Skeletal muscle cell (primary cell): Measurements from ENCODE around the gene SNTB2.
"Not testable (repeated sequence)": the region's sequence is repeated elsewhere in the genome, so short reads cannot be mapped to it uniquely, and the experiment has no call there.

ENCODE experiments used
- DNase-seq: peaks from one replicate; pipeline ENCODE4 v3.0.0-alpha.2; 2010; ENCODE audit warnings: low read depth
- H3K4me3 ChIP-seq: 2 replicates; pipeline ENCODE4 v1.5.1; 2011; ENCODE audit warnings: low read depth, mild to moderate bottlenecking, control low read depth, low read length, moderate library complexity

The SNTB2 gene

DNA sequence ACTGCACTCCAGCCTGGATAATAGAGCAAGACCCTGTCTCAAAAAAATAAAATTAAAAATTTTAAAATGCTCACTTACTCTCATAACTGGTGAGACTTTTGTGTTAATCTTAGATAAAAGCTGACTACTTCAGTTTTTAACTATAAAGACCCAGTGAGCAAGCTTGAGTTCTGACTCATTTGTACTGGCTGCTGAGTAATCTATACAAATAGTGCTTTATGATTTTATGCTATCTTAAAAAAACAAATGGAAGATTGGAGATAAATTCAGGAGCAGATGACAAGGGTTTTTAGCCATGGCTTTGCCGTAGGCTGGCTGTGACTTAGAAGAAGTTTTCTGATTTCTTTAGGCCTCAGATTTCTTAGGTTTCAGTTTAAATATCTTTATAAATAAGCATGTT is 30.5 kb downstream of the SNTB2 start:
- H3K4me3 ChIP-seq = no peak overlapping the region
- no peak for DNase-seq

DNA sequence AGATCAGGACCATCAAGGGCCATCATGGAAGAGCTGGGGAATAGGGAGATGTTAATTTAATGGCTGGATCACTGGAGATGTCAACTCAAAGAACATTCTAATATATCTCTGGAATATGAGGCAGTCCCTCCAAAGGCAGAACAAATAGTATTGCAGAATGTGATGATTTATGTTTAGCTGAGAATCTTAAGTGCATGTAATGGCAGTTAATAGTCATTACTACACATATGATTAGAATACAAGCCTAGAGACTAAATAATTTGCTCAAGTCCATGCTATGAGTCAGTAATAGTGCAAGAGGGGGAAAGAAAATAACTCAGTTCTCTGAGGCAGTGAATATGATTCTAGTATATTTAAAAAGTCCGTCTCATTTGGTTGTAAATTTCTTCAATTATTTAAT is 32.3 kb downstream of the SNTB2 start:
- DNase-seq = no peak
- H3K4me3 ChIP-seq = no peak overlapping the region

DNA sequence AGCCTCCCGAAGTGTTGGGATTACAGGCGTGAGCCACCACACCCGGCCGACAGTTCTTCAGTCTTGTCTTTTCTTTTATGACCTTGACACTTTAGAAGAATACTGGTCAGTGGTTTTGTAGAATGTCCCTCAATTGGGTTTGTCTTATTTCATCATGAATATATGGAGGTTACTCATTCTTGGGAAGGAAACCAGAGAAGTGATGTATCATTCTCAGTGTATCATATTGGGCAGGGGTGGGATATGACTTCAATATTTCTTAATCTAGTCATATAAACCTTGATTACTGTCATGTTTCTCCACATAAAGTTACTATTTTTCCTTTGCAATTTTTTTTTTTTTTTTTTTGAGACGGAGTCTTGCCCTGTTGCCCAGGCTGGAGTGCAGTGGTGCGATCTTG is 36.9 kb downstream of the SNTB2 start:
- no peak for DNase-seq
- H3K4me3 ChIP-seq = no peak overlapping the region

DNA sequence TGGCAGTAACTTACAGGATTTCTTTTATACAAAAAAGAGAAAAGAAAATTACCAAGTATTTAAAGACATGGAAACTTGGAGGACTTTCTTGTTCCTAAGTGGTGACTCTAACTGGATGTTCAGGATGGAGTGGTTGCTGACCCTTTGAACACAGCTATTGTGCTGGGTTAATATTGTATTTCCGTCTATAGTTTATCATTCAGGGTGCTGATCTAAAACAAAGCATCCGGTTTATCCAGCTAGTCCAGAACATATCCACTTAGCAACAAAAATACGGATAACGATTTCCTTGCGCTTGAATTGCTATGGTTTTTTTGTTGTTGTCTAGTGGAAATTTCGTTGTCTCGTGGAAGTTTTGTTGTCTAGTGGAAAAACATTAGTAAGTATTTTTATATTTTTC is 38.2 kb downstream of the SNTB2 start:
- no peak overlapping the region for H3K4me3 ChIP-seq
- no peak for DNase-seq

DNA sequence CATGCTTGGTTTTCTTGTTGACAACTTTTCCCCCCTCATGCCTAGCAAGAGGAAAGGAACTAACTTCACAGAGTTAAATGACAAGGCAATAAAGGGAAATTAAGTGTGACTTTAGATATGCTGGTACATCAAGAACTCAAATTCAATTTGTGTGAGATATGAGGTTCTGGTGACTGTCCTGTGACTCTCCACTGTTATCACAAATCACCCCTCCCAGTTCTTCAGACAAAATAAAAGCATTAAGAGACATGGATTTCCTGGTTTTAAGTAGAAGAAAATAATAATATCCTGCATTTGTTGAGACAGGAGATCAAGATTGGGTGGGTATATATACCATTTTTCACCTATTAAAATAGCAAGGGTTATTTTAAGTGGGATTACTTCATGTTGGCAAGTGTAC is 46.2 kb downstream of the SNTB2 start:
- H3K4me3 ChIP-seq = no peak overlapping the region
- DNase-seq = no peak

DNA sequence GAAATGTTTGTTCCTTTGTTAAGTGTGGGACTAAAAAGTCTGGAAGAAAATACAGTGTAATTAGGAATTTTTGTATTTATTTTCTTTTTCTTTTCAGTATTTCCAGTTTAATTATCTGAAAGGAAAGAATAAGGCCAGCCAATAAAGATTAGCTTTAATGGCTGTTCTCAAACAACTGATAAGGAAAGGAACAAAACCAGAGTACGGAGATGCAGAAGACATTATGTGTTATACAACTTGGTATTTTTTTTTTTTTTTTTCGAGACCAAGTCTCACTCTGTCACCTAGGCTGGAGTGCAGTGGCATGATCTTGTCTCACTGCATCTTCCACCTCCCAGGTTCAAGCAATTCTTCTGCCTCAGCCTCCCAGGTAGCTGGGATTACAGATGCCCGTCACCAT is 47.5 kb downstream of the SNTB2 start:
- no peak for DNase-seq
- no peak overlapping the region for H3K4me3 ChIP-seq

DNA sequence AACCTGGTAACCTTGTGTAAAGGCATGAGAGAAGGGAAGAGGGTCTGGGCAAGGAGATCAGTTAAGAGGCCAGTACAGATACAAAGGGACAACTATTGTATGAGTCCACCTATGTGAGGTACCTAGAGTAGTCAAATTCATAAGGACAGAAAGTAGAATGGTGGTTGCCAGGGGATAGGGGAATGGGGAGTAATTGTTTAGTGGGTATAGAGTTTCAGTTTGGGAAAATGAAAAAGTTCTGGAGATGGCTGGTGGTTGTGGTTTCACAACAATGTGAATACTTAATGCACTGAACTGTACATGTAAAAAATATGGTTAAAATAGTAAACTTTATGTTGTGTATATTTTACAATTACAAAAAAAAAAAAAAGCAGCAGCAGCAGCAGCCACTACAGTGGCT is 49.4 kb downstream of the SNTB2 start:
- no peak for DNase-seq
- no peak overlapping the region for H3K4me3 ChIP-seq

DNA sequence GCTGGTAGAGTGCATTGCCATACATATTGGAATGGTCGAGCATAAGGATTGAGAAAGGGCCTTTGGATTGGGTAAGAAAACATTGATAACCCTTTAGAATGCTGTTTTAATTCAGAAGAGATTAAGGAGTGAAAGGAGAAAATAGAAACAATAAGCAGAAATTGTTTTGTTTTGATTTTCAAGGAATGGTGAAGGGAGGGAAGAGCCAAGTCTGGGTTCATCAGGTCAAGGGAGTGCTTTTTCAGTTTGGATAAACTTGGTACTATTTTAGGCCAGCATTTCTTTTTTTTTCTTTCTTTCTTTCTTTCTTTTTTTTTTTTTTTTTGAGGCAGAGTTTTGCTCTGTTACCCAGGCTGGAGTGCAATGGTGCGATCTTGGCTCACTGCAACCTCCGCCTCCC is 50.3 kb downstream of the SNTB2 start:
- H3K4me3 ChIP-seq = no peak overlapping the region
- no peak for DNase-seq

DNA sequence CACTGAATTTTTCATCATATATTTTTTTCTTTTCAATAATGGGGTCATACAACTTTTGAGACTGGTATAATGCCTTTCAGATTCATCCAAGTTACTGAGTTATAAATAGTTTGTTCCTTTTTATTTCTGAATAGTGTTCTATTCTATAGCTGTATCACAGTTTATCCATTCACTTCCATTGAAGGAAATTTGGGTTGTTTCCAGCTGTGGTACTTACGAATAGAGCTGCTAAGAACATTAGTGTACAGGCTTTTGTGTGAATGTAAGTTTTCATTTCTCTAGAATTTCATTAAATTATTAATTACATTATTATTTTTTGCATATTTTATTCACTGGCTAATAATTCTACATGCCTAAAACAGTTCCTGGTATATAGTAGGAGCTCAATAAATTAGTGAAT is 52.9 kb downstream of the SNTB2 start:
- no peak for DNase-seq

DNA sequence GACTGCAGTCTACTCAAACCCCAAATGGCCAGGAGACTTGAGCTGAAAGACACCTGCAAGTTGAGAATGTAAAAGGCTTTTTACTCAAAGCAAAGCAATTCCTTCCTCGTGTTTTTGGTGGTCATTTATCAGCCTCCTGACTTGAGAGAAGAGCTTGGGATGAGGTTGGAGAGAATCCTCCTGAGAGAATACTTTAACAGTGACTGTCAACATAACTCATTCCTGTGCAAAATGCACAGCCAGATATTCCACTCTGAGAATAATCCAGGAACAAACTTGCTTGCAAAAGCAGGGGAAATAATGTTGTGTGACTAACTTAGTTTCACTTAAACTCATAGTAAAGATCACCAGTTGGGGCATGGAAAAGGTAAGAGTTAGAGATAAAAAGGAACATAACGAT is 53.4 kb downstream of the SNTB2 start:
- H3K4me3 ChIP-seq = no peak overlapping the region
- DNase-seq = no peak

More for the DNA sequence above, 52.9 kb downstream of the SNTB2 start:
- H3K4me3 ChIP-seq = no peak overlapping the region

DNA sequence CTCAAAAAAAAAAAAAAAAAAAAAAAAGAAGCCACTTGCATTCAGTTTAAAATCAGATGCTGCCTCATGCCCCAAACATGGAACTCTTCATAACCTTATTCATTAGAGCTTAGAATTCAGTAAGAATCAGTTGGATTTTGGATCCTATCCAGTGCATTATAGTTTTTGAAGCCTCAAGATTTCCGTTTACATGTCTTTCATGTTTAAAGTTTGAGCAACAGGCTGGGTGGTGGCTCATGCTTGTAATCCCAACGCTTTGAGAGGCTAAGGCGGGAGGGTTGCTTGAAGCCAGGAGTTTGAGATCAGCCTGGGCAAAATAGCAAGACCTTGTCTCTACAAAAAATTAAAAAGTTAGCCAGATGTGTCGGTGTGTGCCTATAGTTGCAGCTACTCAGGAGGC is 55.0 kb downstream of the SNTB2 start:
- DNase-seq = no peak
- H3K4me3 ChIP-seq = no peak overlapping the region

DNA sequence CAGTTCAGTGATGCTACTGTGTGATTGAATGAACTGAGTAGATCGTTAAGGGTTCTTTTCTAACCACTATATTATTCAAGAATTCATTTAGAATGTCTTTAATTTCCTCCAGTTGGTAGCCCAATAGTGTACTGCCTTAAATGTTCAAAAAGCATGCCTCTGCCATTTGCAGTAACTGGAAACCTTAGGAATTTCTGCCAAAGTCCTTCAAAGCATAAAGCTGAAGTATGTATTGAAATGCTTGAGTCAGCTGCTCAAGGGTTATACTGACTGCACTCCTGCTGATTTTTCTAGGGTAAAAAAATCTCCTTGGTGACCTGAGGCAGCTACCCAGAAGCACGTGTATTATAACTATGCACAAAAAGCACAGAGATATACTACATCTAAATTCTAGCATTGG is 56.5 kb downstream of the SNTB2 start:
- H3K4me3 ChIP-seq = no peak overlapping the region
- DNase-seq = peak; percentile 32

DNA sequence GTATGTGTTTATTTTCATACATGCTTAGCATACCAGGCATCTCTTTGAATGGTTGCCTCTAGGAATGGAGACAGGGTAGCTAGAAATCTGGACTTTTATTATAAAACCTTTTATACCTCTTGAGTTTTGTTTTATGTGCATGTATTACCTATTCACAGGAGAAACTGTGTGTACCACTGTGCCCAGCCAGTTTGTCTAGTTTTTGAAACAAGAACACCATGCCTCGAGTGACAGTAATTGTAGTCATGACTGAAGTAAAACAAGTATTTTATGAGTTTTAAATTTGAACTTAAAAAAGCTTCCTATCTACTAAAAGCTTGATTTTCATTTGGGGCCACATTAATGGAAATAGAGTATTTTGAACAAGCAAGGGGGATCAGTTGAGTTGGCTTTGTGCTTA is 57.4 kb downstream of the SNTB2 start:
- DNase-seq = no peak
- H3K4me3 ChIP-seq = no peak overlapping the region

DNA sequence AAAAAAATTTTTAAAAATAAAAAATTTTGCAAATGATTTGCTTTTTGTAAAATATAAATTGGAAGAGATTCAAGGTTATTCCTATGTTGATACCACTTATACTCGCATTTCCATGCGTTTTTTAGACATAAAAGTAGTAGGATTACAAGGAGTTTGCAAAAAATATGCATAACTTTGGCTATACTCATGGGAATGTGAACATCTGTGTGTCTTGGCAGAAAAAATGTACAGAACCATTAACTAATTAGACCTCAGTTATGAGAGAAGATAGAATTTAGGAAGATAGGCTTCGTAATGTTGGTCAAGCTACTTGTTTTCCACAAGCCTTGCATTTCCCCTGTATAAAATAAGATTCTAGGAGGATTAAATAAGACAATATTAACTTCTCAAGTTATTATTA is 63.1 kb downstream of the SNTB2 start:
- H3K4me3 ChIP-seq = no peak overlapping the region

DNA sequence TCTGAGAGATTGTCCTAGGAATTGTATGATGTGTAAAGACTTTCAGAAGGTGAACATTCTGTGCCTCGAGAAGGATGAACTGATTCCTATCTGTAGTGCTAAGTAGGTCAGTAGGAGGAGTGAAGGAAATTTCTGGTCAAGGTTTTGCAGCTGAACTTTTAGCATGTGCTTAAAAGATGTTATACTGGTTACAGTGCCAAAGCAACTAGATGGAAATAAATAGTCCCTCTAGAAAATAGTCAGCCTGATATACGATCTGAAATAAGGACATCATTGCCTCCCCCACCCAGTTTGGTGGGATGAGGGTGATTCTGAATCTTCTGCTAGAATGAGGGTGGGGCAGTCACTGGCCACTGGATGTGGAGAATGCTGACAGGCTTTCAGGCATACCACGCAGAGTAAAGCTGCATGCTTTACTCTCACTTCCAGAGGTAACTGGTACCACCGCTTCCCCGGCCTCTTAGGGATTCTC is 66.9 kb downstream of the SNTB2 start:
- no peak for DNase-seq
- H3K4me3 ChIP-seq = no peak overlapping the region

More for the DNA sequence above, 63.1 kb downstream of the SNTB2 start:
- DNase-seq = no peak

DNA sequence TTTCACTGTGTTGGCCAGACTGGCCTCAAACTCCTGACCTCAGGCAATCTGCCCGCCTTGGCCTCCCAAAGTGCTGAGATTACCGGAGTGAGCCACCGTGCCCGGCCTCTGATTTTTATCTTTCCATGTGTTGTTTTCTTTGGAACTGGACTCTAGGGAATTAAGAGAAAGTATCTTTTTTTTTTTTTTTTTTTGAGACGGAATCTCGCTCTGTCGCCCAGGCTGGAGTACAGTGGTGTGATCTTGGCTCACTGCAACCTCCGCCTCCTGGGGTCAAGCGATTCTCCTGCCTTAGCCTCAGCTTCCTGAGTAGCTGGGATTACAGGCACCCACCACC is 72.4 kb downstream of the SNTB2 start:
- H3K4me3 ChIP-seq, DNase-seq: not testable (repeated sequence)

DNA sequence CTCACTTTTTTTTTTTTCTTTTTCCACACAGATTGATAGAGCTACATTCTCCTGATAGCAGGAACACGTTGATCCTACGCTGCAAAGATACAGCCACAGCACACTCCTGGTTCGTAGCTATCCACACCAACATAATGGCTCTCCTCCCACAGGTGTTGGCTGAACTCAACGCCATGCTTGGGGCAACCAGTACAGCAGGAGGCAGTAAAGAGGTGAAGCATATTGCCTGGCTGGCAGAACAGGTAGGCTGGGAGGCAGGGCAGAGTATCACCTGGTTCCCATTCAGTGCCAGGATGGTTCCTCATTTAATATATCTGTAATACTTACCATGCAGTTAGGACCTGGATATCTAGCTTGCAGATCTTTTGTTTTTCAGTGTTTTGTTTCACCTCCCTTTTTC is 73.1 kb downstream of the SNTB2 start:
- DNase-seq = no peak
- no peak overlapping the region for H3K4me3 ChIP-seq

DNA sequence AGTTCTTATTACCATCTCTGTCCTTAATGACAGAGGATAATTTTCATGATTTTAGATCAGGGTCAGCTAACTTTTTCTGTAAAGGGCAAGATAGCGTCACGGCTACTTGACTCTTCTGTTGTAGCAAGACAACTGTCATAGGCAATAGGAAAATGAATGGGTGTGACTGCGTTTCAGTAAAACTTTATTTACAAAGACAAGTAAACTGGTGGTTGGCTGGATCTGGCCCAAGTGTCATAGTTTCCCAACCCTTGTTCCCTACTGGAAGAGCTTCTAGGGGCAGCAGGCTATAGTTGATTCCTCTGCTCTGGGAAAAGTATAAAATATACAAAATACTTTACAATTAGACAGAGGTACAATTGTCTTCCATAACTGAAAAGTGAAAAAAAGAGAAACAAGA is 73.5 kb downstream of the SNTB2 start:
- no peak overlapping the region for H3K4me3 ChIP-seq
- no peak for DNase-seq

DNA sequence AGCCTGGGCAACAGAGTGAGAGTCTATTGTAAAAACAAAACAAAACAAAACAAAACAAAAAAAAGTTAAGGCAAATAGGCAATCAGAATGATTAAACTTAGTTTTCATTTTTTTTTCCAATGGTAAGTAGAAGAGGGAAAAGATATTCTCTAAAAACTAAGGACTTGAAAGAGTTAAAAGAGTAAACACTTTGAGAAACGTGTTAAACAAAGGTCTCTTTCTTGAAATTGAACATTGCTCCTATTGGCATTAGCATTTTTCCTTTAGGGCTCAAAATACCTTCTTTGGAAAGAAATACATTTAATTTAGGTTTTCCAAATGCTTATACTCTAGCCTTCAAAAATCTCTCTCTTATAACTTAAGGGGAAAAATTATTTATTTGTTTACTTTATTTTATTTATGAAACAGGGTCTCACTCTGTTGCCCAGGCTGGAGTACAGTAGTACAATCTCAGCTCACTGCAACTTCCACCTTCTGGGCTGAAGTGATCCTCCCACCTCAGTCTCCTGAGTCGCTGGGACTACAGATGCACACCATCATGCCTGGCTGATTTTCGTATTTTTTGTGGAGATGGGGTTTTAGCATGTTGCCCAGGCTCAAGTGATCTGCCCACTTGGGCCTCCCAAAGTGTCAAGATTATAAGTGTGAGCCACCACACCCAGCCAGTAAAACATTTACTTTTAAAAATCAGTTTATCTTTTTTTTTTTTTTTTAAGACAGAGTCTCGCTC is 79.5 kb downstream of the SNTB2 start:
- H3K4me3 ChIP-seq = no peak overlapping the region
- DNase-seq = no peak

DNA sequence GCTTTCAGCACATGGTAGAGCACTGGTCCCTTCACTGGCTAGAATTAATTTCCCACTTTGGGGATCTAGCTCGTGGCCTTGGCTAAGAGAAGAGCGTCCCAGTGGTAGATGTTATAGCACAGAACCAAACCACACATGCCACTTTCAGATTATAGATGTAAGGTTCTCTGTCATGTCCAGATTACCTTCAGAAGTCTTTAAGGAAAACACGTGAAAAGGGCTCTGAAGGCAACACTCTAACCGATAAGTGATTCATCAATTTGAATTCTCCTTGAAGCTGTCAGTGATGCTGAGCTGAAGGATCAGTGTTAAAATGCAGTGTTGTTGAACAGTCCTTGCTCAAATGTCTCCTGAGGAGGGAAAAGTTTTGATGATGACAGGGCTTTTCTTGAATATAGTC is 80.7 kb downstream of the SNTB2 start:
- no peak for DNase-seq
- H3K4me3 ChIP-seq = no peak overlapping the region

DNA sequence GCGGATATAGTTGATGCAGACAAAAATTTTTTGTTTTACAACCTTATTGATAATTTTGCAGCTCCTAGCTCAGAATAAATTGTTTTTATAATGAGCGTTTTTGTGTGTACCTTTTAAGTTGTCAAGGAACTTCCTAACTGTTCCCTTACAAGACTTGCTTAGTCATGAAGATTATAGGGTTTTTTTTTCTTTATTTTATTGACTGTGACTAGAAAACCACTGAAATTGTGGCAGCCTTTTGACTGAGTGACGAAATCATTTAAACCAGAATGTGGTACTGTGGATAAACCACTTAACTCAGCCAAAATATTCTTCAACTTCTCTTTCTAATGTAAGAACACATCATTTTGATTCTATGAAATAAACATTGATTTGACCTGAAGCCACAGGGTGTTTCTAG is 83.4 kb downstream of the SNTB2 start:
- no peak overlapping the region for H3K4me3 ChIP-seq
- DNase-seq = no peak

DNA sequence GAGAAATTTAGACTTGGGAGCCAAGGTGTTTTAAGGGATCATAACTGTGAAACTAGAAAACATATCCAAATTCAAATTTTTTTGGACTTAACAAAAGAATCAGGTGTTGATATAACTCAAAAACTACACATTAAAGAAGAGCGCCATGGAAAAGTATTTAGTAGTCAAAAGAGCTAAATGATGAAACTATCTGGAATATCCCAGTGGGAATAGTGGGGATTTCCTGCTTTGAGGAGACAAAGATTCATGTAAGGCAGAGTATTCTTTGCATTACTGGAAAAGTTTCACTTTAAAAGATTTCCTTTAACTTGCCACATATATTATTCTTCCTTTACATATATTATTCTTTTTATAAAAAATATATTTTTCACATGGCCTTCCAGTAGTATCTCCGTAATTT is 83.9 kb downstream of the SNTB2 start:
- no peak overlapping the region for H3K4me3 ChIP-seq
- DNase-seq = no peak
